ENCODE results near the gene ASPM. TPM values are rescaled to one million over a fixed set of nuclear protein-coding genes. Genes with fewer than 3 reads are reported as not detected.

The ASPM gene
- total and polyA plus RNA-seq, 2 of the 4 experiments (the other 2 are of a cell fraction) = 7.1 to 27.8 TPM

DNA sequence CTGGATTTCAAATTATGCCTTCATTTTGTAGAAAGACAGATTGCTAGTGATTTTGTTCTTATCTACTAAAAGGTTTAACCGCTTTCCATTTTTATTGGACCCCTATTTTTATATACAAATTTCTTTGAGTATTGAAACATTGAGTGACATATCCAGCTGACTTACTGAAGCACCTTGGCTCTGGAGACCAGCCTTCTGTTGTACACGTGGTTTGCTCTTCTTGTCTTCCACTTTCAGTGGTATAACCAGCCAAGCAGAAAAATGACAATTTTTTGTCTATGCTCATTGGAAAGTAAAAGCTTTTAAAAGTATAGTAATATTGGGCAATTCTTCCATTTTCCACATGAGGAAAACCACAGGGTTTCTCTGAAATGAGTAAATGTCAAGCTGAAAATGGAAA lies 83.8 kb downstream of the ASPM start:
- Histone ChIP-seq H4K8ac (ENCODE audit: low read depth in 2 of 2, low read length in 2 of 2) (no peak overlapping the region), H2BK120ac (ENCODE audit: low read depth, low read length) (no peak overlapping the region), H2AFZ (replicated peaks; ENCODE audit: low read length, poor library complexity) (no peak overlapping the region), H3K18ac (ENCODE audit: low read depth, low read length) (no peak overlapping the region), H3K4me3 (ENCODE audit: insufficient read depth, low read depth, low read length) (no peak overlapping the region), H3K14ac (replicated peaks; ENCODE audit: low read depth, low read length) (no peak overlapping the region), H2BK15ac (ENCODE audit: low read depth, low read length) (no peak overlapping the region), H2AK5ac (ENCODE audit: low read depth, low read length) (no peak overlapping the region), H2BK5ac (ENCODE audit: low read depth, low read length, poor library complexity, severe bottlenecking) (no peak overlapping the region), H4K20me1 (ENCODE audit: insufficient read depth, low read length) (no peaks in the 10 kb centered on the region), H4K5ac (ENCODE audit: low read depth, low read length) (no peak overlapping the region), H3K79me1 (ENCODE audit: low read depth in 1 of 2, low read length in 2 of 2) (no peaks in the 10 kb centered on the region), H3K4me1 (ENCODE audit: control insufficient read depth, insufficient read depth, low read length) (no peaks in the 10 kb centered on the region), H3K23ac (ENCODE audit: low read depth, low read length) (no peak overlapping the region), H3K36me3 (ENCODE audit: control insufficient read depth, insufficient read depth, low read length) (no peaks in the 10 kb centered on the region), H3K9me1 (ENCODE audit: insufficient read depth, low read length) (no peaks in the 10 kb centered on the region), H3K4ac (ENCODE audit: low read depth, low read length) (no peak overlapping the region), H3K9ac (ENCODE audit: low read depth, low read length) (no peak overlapping the region), H3K4me2 (ENCODE audit: low read depth, low read length) (no peak overlapping the region), H2AK9ac (replicated peaks; ENCODE audit: low read depth, low read length, poor library complexity) (no peak overlapping the region), H3K27ac (ENCODE audit: insufficient read depth, low read length) (no peak overlapping the region), H4K91ac (ENCODE audit: insufficient read depth, low read depth, low read length) (no peak overlapping the region), H3K9me3 (ENCODE audit: control insufficient read depth, insufficient read depth, low read length) (no peaks in the 10 kb centered on the region), H2BK20ac (ENCODE audit: low read depth, low read length) (no peak overlapping the region), H3K56ac (ENCODE audit: extremely low read depth, insufficient read depth, low read length) (no peak overlapping the region), H3K27me3 (ENCODE audit: control insufficient read depth, insufficient read depth, low read length) (no peaks in the 10 kb centered on the region)
- in situ Hi-C loops (cut with MboI; ENCODE audit: low sequenced_read_pairs) = no loop called here
- no TSS peak for BruUV-seq (replicated peaks)
- TF ChIP-seq MAFK (IDR thresholded peaks at IDR 0.05; ENCODE audit: low read depth, low read length) = no peak
- TF ChIP-seq, protein P1, sequence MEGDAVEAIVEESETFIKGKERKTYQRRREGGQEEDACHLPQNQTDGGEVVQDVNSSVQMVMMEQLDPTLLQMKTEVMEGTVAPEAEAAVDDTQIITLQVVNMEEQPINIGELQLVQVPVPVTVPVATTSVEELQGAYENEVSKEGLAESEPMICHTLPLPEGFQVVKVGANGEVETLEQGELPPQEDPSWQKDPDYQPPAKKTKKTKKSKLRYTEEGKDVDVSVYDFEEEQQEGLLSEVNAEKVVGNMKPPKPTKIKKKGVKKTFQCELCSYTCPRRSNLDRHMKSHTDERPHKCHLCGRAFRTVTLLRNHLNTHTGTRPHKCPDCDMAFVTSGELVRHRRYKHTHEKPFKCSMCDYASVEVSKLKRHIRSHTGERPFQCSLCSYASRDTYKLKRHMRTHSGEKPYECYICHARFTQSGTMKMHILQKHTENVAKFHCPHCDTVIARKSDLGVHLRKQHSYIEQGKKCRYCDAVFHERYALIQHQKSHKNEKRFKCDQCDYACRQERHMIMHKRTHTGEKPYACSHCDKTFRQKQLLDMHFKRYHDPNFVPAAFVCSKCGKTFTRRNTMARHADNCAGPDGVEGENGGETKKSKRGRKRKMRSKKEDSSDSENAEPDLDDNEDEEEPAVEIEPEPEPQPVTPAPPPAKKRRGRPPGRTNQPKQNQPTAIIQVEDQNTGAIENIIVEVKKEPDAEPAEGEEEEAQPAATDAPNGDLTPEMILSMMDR (conservative IDR thresholded peaks at IDR 0.05; ENCODE audit: low read depth, low read length) = no peak
- TF ChIP-seq SMC3 (IDR thresholded peaks at IDR 0.05; ENCODE audit: low read depth, low read length) = no peak
- TF ChIP-seq, protein P2, sequence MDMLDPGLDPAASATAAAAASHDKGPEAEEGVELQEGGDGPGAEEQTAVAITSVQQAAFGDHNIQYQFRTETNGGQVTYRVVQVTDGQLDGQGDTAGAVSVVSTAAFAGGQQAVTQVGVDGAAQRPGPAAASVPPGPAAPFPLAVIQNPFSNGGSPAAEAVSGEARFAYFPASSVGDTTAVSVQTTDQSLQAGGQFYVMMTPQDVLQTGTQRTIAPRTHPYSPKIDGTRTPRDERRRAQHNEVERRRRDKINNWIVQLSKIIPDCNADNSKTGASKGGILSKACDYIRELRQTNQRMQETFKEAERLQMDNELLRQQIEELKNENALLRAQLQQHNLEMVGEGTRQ (IDR thresholded peaks at IDR 0.05; ENCODE audit: low read depth, low read length) = no peak
- no peak for TF ChIP-seq RAD21 (IDR thresholded peaks at IDR 0.05; ENCODE audit: low read length)
- no peak for TF ChIP-seq NFE2L2 (IDR thresholded peaks at IDR 0.05; ENCODE audit: low read depth, low read length)
- no peak for TF ChIP-seq CEBPB (IDR thresholded peaks at IDR 0.05; ENCODE audit: low read depth, low read length)
- ATAC-seq (ENCODE audit: low read depth) = no peak
- WGBS, 2 experiments (ENCODE audit: extremely low coverage in 2 of 2, insufficient read length in 1 of 2) = 67% methylated on average over 1 of the region's 2 CpGs; no CpG with 5 or more reads in 1 of the 2 experiments
- ChIA-PET CTCF (no interaction called here), POLR2A (ENCODE audit: unreplicated experiment) (no interaction called here)
- intact Hi-C loops (cut with micrococcal nuclease) = loop anchor here (10.0 kb wide), 1 partner anchor 238 kb away; no protein-coding TSS in a partner anchor
- DNase-seq = no peak
- dilution Hi-C loops (cut with HindIII; ENCODE audit: low sequenced_read_pairs, unreplicated experiment) = no loop called here

Measured in IMR-90 (cell line).